ENCODE results near the gene RBBP8. TPM values are rescaled to one million over a fixed set of nuclear protein-coding genes. Genes with fewer than 3 reads are reported as not detected.

RBBP8 gene
- total RNA-seq, 1 donor from 2014 or later: 92.8 TPM

DNA sequence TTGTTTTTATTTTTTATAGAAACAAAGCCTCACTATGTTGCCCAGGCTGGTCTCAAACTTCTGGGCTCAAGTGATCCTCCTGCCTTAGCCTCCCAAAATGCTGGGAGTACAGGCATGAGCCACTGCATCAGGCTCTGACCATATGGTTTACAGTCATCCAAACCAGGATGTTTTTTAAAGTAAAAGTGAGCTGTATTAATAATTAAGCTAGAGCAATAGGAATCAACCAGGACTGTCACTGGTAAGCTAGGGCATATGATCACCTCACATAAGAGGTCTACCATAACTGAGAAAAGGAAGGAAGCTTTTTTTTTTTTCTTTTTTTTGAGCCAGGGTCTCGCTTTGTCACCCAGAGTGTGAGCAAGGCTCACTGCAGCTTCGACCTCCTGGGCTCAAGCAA lies 8.5 kb upstream of the RBBP8 start:
- Mint-ChIP-seq H3K9me3 (no peaks in the 10 kb centered on the region), H3K4me3 (ENCODE audit: low read depth) (no peak overlapping the region), H3K36me3 (ENCODE audit: low read depth) (no peaks in the 10 kb centered on the region), H3K27me3 (ENCODE audit: low read depth) (peaks cover 21% of the 10 kb centered on the region), H3K4me1 (ENCODE audit: low read depth) (peaks cover 9% of the 10 kb centered on the region), H3K27ac (no peak overlapping the region)
- no peak for DNase-seq (ENCODE audit: low spot score)
- intact Hi-C loops (cut with micrococcal nuclease): no loop called here

DNA sequence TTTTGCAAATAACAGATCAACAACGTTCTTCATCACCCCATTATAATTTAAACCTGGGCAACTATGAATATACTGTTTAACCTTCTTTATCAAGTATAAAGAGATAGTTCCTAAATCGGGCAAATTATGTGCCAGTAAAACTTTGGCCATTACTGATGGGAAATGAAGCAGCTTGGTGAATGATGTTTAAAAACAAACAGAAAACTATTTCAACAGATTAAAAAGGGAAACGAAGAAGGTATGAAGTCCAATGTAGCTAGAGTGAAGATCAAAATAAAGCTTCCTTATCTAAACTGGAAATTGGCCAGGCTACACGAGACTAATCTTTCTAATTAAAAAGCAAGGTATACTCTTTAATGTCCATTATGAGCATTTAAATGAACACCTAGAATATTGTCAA lies 6.7 kb upstream of the RBBP8 start:
- no peak for DNase-seq (ENCODE audit: low spot score)
- H3K9me3 Mint-ChIP-seq: no peaks in the 10 kb centered on the region
- intact Hi-C loops (cut with micrococcal nuclease): no loop called here
- H3K27me3 Mint-ChIP-seq (ENCODE audit: low read depth): peaks cover 15% of the 10 kb centered on the region
- no peak overlapping the region for H3K4me3 Mint-ChIP-seq (ENCODE audit: low read depth)
- H3K4me1 Mint-ChIP-seq (ENCODE audit: low read depth): peaks cover 17% of the 10 kb centered on the region
- H3K27ac Mint-ChIP-seq: no peak overlapping the region
- H3K36me3 Mint-ChIP-seq (ENCODE audit: low read depth): no peaks in the 10 kb centered on the region

DNA sequence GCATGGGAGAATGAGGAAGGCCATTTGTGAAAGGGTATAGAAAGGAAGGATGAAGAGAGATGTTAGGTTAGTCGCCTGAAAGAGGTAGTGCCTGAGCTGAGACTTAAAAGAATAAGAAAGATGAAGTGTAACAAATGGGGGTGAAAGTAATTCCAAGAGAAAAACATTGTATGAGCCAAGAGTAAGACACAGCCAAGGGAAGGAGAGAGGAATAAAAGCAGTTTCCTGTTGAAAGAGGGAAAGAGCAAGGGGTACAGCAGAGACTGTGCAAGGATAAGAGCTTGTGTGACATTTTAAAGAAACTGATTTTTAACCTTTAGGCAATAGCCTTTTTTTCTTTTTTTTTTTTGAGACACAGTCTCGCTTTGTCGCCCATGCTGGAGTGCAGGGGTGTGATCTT lies 4.8 kb upstream of the RBBP8 start:
- no peak for DNase-seq (ENCODE audit: low spot score)
- Mint-ChIP-seq H3K36me3 (ENCODE audit: low read depth) (peaks cover 2% of the 10 kb centered on the region), H3K27me3 (ENCODE audit: low read depth) (peaks cover 11% of the 10 kb centered on the region), H3K4me3 (ENCODE audit: low read depth) (no peak overlapping the region), H3K27ac (no peak overlapping the region), H3K9me3 (no peaks in the 10 kb centered on the region), H3K4me1 (ENCODE audit: low read depth) (peaks cover 22% of the 10 kb centered on the region)
- intact Hi-C loops (cut with micrococcal nuclease): no loop called here

DNA sequence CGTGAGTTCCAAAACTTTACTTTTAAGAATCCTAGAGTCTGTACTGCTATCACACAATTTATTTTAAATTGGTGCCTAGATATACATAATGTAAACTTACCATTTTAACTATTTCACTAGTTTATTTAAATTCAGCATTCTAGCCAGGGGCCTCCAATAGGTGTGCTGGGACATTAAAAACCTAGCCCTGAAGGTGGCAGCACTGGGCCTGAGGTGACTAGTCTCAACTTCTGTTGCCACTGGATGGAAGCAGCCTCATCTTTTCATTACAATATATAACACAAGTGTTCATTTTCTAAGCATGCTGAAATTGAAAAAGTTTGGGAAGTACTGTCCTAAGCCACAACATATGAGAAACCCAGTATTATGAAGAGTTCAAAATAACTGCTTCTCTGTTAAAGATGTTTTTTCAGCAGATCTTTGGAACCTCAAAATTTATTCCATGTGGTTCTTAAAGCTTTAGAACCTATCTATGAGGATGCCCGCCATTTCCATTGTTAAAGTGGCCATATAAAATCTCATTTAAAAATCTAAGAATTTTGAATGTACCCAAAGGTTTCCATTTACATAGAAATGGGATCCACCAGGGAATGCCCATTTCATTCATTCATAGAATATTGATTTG lies 2.9 kb upstream of the RBBP8 start:
- Mint-ChIP-seq H3K27me3 (ENCODE audit: low read depth) (no peaks in the 10 kb centered on the region), H3K4me1 (ENCODE audit: low read depth) (peaks cover 28% of the 10 kb centered on the region), H3K4me3 (ENCODE audit: low read depth) (no peak overlapping the region), H3K9me3 (no peaks in the 10 kb centered on the region), H3K27ac (no peak overlapping the region), H3K36me3 (ENCODE audit: low read depth) (peaks cover 10% of the 10 kb centered on the region)
- intact Hi-C loops (cut with micrococcal nuclease): loop anchor here (1.0 to 10.0 kb wide), 6 partner anchors 53 to 572 kb away; partner anchors contain the start of genes RIOK3 and RMC1
- peak; percentile 71 for DNase-seq (ENCODE audit: low spot score)

DNA sequence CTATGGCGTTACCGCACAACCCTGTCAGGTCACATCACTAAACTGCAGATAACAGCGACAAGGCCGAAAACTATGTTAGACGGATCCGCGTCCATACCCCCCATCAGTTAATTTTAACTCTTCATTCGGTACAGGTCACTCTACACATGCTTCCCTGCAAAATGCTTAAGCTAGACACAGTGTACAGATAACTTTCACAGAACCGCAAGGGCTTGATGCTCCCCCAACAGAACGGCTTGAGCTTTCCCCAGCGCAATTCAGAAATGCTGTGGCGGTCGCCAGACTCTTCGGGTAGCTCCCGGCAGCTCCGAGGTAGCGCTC lies 283 bp upstream of the RBBP8 start:
- Mint-ChIP-seq H3K27me3 (ENCODE audit: low read depth) (no peaks in the 10 kb centered on the region), H3K27ac (peak overlapping the region; percentile 79), H3K9me3 (no peaks in the 10 kb centered on the region), H3K4me1 (ENCODE audit: low read depth) (peaks cover 39% of the 10 kb centered on the region), H3K4me3 (ENCODE audit: low read depth) (peak overlapping the region; percentile 97), H3K36me3 (ENCODE audit: low read depth) (peaks cover 29% of the 10 kb centered on the region)
- intact Hi-C loops (cut with micrococcal nuclease): loop anchor here (1.0 to 10.0 kb wide), 7 partner anchors 136 to 653 kb away; partner anchors contain the start of genes CABLES1, NPC1, RIOK3 and RMC1
- DNase-seq (ENCODE audit: low spot score): no peak

DNA sequence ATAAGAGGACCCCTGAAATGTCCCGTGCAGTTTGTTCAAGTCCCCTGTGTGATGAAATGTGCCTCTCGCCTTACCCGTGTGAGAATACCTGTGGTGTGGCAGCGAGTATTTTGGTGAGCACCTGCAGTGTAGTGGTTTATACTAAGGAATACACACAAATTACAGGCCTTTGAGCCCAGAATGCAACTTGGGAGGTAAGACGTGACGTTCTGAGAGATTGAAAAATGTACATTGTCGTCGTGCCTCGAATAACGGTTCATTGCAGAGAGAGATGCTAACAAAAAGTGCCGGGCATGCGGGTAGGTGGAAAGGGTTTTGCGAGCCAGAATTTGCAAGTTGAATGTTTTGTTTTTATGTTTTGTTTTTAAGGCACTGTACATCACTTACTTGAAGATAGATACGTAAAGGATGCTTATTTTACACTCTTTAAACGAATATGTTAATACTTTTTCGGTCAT lies 867 bp downstream of the RBBP8 start:
- H3K4me3 Mint-ChIP-seq (ENCODE audit: low read depth): peak overlapping the region; percentile 97
- no peaks in the 10 kb centered on the region for H3K27me3 Mint-ChIP-seq (ENCODE audit: low read depth)
- H3K4me1 Mint-ChIP-seq (ENCODE audit: low read depth): peaks cover 40% of the 10 kb centered on the region
- peaks cover 41% of the 10 kb centered on the region for H3K36me3 Mint-ChIP-seq (ENCODE audit: low read depth)
- intact Hi-C loops (cut with micrococcal nuclease): loop anchor here (1.0 to 10.0 kb wide), 7 partner anchors 137 to 652 kb away; partner anchors contain the start of genes CABLES1, NPC1, RIOK3 and RMC1
- H3K9me3 Mint-ChIP-seq: no peaks in the 10 kb centered on the region
- no peak for DNase-seq (ENCODE audit: low spot score)
- peak overlapping the region; percentile 93 for H3K27ac Mint-ChIP-seq

DNA sequence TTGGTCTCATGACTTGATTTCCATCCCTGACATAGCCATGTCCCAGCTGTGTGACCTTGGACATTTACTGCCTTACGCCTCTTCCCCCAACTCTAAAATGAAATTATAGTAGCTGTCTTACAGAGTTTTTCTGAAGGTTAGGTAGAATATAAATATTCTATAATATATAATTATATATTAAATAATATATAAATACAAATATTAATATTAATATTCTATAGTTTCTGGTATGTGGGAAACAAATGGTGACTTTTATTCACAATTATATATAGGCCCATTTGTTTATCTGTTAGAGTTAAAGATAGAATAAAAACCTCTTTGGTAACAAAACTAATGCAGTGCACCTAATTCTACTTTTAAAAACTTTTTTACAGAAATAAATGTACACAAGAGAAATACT lies 1.7 kb downstream of the RBBP8 start:
- H3K4me3 Mint-ChIP-seq (ENCODE audit: low read depth): peak overlapping the region; percentile 97
- no peak for DNase-seq (ENCODE audit: low spot score)
- no peaks in the 10 kb centered on the region for H3K9me3 Mint-ChIP-seq
- H3K4me1 Mint-ChIP-seq (ENCODE audit: low read depth): peaks cover 37% of the 10 kb centered on the region
- intact Hi-C loops (cut with micrococcal nuclease): loop anchor here (5.0 to 10.0 kb wide), 5 partner anchors 137 to 568 kb away; partner anchors contain the start of genes RIOK3 and RMC1
- peaks cover 49% of the 10 kb centered on the region for H3K36me3 Mint-ChIP-seq (ENCODE audit: low read depth)
- H3K27me3 Mint-ChIP-seq (ENCODE audit: low read depth): no peaks in the 10 kb centered on the region
- peak overlapping the region; percentile 38 for H3K27ac Mint-ChIP-seq

DNA sequence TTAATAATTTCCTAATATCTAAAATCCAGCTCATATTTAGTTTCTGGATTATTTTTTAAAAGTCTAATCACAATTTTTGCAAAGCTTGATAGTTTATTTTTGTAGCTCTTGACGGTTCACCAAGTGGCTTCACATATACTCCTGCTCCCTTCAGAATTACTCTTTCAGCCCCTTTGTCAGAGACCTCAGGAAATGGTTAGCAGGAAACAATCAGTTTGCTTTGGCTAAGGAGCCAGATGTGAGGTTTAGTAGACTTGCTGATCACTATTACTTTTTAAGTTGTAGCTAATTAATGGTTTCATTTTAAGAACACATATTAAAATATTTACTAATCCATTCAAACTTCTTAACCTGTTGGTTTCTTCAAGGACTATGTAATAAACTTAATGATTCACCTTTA lies 2.3 kb downstream of the RBBP8 start:
- H3K36me3 Mint-ChIP-seq (ENCODE audit: low read depth): peaks cover 52% of the 10 kb centered on the region
- intact Hi-C loops (cut with micrococcal nuclease): loop anchor here (10.0 kb wide), 2 partner anchors 299 to 519 kb away; partner anchors contain the start of gene RIOK3
- DNase-seq (ENCODE audit: low spot score): no peak
- no peak overlapping the region for H3K27ac Mint-ChIP-seq
- H3K4me1 Mint-ChIP-seq (ENCODE audit: low read depth): peaks cover 38% of the 10 kb centered on the region
- peak overlapping the region; percentile 54 for H3K4me3 Mint-ChIP-seq (ENCODE audit: low read depth)
- H3K9me3 Mint-ChIP-seq: no peaks in the 10 kb centered on the region
- H3K27me3 Mint-ChIP-seq (ENCODE audit: low read depth): no peaks in the 10 kb centered on the region

DNA sequence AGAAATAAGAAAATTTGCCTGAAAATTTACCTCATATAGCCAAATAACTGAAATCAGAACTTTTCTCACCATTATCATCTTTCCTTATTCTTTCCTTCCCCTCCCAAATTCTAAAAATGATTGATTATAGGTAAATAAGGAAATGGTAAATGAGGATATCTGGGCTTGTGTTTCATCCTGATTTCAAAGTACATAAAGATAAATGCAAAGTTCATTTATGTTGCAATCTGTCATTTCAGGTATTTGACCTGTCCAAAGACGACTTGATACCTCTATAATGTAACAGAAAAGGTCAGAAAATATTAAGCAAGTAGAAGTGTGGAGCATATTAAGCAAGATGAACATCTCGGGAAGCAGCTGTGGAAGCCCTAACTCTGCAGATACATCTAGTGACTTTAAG lies 3.4 kb downstream of the RBBP8 start:
- H3K4me1 Mint-ChIP-seq (ENCODE audit: low read depth): peaks cover 35% of the 10 kb centered on the region
- H3K27ac Mint-ChIP-seq: no peak overlapping the region
- DNase-seq (ENCODE audit: low spot score): no peak
- H3K36me3 Mint-ChIP-seq (ENCODE audit: low read depth): peaks cover 55% of the 10 kb centered on the region
- H3K4me3 Mint-ChIP-seq (ENCODE audit: low read depth): no peak overlapping the region
- no peaks in the 10 kb centered on the region for H3K27me3 Mint-ChIP-seq (ENCODE audit: low read depth)
- no peaks in the 10 kb centered on the region for H3K9me3 Mint-ChIP-seq
- intact Hi-C loops (cut with micrococcal nuclease): loop anchor here (10.0 kb wide), 2 partner anchors 298 to 518 kb away; partner anchors contain the start of gene RIOK3

DNA sequence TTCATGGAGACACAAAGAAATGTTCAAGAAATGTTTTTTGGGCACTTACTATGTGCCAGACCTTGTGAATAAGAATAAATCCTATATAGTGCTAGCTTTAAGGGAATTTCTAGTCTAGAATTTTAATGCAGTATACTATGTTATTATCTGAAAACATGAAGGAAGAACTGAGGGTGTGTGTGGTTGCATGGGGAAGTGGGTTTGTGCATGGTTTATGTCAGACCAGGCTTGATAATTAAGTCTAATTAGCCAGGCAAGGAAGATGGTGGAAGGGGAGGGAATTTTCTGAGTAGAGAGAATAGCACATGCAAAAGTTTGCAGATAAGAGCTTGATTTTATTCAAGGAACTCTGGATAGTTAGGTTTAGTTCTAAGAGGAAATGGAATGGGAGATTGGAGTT lies 6.5 kb downstream of the RBBP8 start:
- H3K4me1 Mint-ChIP-seq (ENCODE audit: low read depth): peaks cover 27% of the 10 kb centered on the region
- H3K36me3 Mint-ChIP-seq (ENCODE audit: low read depth): peaks cover 54% of the 10 kb centered on the region
- H3K27me3 Mint-ChIP-seq (ENCODE audit: low read depth): no peaks in the 10 kb centered on the region
- DNase-seq (ENCODE audit: low spot score): no peak
- H3K27ac Mint-ChIP-seq: peak overlapping the region; percentile 39
- no peaks in the 10 kb centered on the region for H3K9me3 Mint-ChIP-seq
- intact Hi-C loops (cut with micrococcal nuclease): loop anchor here (10.0 kb wide), 2 partner anchors 295 to 515 kb away; partner anchors contain the start of gene RIOK3
- H3K4me3 Mint-ChIP-seq (ENCODE audit: low read depth): no peak overlapping the region

DNA sequence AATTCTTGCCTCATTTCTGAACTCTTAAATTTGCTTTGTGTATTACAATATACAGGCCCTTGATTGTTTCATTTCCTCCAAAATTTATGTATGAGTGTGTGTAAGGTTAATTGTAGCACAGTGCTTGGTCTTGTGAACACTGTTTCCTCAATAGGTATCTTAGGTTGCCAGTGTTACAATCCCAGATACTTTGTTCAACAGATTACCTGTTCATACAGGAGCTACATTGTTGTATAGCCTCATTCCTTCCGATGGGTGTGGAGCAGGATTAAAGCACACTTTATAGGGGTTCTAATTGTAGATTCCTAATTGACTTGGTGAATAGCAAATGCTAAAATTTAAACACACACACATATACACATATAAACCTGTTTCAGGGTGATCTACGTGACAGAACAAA lies 10.7 kb downstream of the RBBP8 start:
- peaks cover 43% of the 10 kb centered on the region for H3K36me3 Mint-ChIP-seq (ENCODE audit: low read depth)
- no peaks in the 10 kb centered on the region for H3K9me3 Mint-ChIP-seq
- H3K27ac Mint-ChIP-seq: no peak overlapping the region
- H3K4me3 Mint-ChIP-seq (ENCODE audit: low read depth): no peak overlapping the region
- H3K4me1 Mint-ChIP-seq (ENCODE audit: low read depth): peaks cover 7% of the 10 kb centered on the region
- H3K27me3 Mint-ChIP-seq (ENCODE audit: low read depth): no peaks in the 10 kb centered on the region
- DNase-seq (ENCODE audit: low spot score): no peak
- intact Hi-C loops (cut with micrococcal nuclease): no loop called here

DNA sequence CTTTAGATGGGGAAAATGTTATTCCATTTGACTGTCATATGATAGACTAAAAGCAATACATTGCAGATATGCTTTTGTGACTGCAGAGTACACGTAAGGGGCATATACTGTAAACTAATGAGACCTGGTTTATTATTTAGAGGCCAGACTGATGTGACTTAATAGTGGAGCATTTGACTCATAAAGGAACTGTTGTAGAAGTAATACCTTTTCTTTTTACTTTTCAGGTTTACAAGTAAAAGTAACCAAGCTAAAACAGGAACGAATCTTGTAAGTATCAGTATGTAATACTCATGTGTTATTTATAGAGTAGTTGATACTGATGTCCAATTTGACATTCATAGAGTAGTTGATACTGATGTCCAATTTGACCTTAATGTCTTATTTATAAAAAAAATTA lies 13.1 kb downstream of the RBBP8 start:
- H3K27me3 Mint-ChIP-seq (ENCODE audit: low read depth): no peaks in the 10 kb centered on the region
- intact Hi-C loops (cut with micrococcal nuclease): no loop called here
- H3K4me1 Mint-ChIP-seq (ENCODE audit: low read depth): no peaks in the 10 kb centered on the region
- H3K4me3 Mint-ChIP-seq (ENCODE audit: low read depth): no peak overlapping the region
- H3K9me3 Mint-ChIP-seq: no peaks in the 10 kb centered on the region
- no peak overlapping the region for H3K27ac Mint-ChIP-seq
- peaks cover 50% of the 10 kb centered on the region for H3K36me3 Mint-ChIP-seq (ENCODE audit: low read depth)
- DNase-seq (ENCODE audit: low spot score): no peak

DNA sequence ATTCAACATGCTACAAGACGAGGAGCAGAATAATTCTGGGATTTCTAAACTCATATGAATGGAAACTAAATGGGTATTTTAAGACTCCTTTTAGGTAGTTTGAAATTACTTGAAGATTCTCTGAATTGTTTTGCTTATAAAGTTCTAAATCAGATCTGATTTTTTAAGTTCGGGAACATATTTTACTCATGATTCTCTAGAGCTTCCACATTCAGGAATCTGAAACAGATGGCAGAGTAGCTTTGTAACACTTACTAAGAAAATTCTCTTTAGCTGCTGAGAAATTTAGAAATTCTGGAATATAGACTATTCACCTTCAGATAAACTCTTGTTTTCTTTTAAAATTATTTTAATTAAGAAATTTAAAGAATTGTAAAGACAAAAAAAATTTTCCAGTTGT lies 13.7 kb downstream of the RBBP8 start:
- DNase-seq (ENCODE audit: low spot score): no peak
- peaks cover 2% of the 10 kb centered on the region for H3K4me1 Mint-ChIP-seq (ENCODE audit: low read depth)
- H3K4me3 Mint-ChIP-seq (ENCODE audit: low read depth): no peak overlapping the region
- intact Hi-C loops (cut with micrococcal nuclease): no loop called here
- H3K27me3 Mint-ChIP-seq (ENCODE audit: low read depth): no peaks in the 10 kb centered on the region
- no peaks in the 10 kb centered on the region for H3K9me3 Mint-ChIP-seq
- no peak overlapping the region for H3K27ac Mint-ChIP-seq
- H3K36me3 Mint-ChIP-seq (ENCODE audit: low read depth): peaks cover 56% of the 10 kb centered on the region
